AG04450 (cell line): ENCODE measurements around the gene PLEKHG3. TPM values are rescaled to one million over a fixed set of nuclear protein-coding genes. Genes with fewer than 3 reads are reported as not detected.

Experiments used
- CTCF ChIA-PET: fragments of 300-600, 350-600 bp; formaldehyde crosslinking; extraction: SDS; loops from one replicate; lab custom pipeline; 2022; ENCODE audit warnings: antibody characterized with exemption, inconsistent platforms; lab: Charles Lee
- POLR2A ChIA-PET: fragments of 350-600 bp; formaldehyde crosslinking; extraction: SDS; loops from one replicate; lab custom pipeline; 2021; ENCODE audit warnings: antibody characterized with exemption, inconsistent platforms; lab: Yijun Ruan, JAX
- DNase-seq: peaks from one replicate; pipeline ENCODE4 v3.0.0-alpha.2; 2011; ENCODE audit warnings: low read depth, low spot score
- H3K27ac ChIP-seq: one replicate; pipeline ENCODE4 v1.5.1; 2012; ENCODE audit warnings: low read depth, low read length, control low read depth
- H3K27me3 ChIP-seq: one replicate; pipeline ENCODE4 v1.6.0; 2012; ENCODE audit warnings: low read length; ENCODE audit not compliant: control insufficient read depth, insufficient read depth
- H3K4me3 ChIP-seq: 2 replicates; pipeline ENCODE4 v1.5.1; 2011; ENCODE audit warnings: mild to moderate bottlenecking, low read depth, low read length, control low read depth
- H3K9me3 ChIP-seq: 2 replicates; pipeline ENCODE4 v1.5.1; 2012; ENCODE audit warnings: low read length; ENCODE audit not compliant: control insufficient read depth, insufficient read depth
- polyA plus RNA-seq: library from polyadenylated mRNA; depleted of rRNA; stranded (reverse); fragments of >200 nt; gene quantifications from 2 replicates; pipeline ENCODE4 v1.2.3, GENCODE V29; 2011
- TF ChIP-seq, protein P1 (sequence below): IDR thresholded peaks from 2 replicates; pipeline ENCODE4 v1.5.1; 2011; ENCODE audit warnings: low read depth, low read length, control low read depth, inconsistent platforms

The PLEKHG3 gene
- polyA plus RNA-seq, 1 experiment: 6.6 TPM

- H3K4me3 ChIP-seq: no peak overlapping the region
- DNase-seq: no peak
- POLR2A ChIA-PET: no interaction called here
- H3K27me3 ChIP-seq: no peaks in the 10 kb centered on the region
- H3K9me3 ChIP-seq: peaks cover 7% of the 10 kb centered on the region; the same call in 1 of the 2 replicates
- TF ChIP-seq, protein P1, sequence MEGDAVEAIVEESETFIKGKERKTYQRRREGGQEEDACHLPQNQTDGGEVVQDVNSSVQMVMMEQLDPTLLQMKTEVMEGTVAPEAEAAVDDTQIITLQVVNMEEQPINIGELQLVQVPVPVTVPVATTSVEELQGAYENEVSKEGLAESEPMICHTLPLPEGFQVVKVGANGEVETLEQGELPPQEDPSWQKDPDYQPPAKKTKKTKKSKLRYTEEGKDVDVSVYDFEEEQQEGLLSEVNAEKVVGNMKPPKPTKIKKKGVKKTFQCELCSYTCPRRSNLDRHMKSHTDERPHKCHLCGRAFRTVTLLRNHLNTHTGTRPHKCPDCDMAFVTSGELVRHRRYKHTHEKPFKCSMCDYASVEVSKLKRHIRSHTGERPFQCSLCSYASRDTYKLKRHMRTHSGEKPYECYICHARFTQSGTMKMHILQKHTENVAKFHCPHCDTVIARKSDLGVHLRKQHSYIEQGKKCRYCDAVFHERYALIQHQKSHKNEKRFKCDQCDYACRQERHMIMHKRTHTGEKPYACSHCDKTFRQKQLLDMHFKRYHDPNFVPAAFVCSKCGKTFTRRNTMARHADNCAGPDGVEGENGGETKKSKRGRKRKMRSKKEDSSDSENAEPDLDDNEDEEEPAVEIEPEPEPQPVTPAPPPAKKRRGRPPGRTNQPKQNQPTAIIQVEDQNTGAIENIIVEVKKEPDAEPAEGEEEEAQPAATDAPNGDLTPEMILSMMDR: no peak
- H3K27ac ChIP-seq: no peak overlapping the region
- CTCF ChIA-PET: interaction anchor here (0.6 kb wide), 1 partner anchor 149 kb away, joined by 4 read pairs; no protein-coding TSS in a partner anchor
Observed at GRCh38 chr14:64741200-64741599, 37.0 kb downstream of the PLEKHG3 start.

- Histone ChIP-seq H3K27ac (no peak overlapping the region), H3K9me3 (peaks cover 7% of the 10 kb centered on the region; the same call in 1 of the 2 replicates), H3K4me3 (no peak overlapping the region), H3K27me3 (no peaks in the 10 kb centered on the region)
- POLR2A ChIA-PET: no interaction called here
- no peak for DNase-seq
- TF ChIP-seq, protein P1: no peak
- CTCF ChIA-PET: no interaction called here
Observed at GRCh38 chr14:64741961-64742360, 37.7 kb downstream of the PLEKHG3 start.

GRCh38 chr14:64743061-64743460, 38.8 kb downstream of the PLEKHG3 start:
- ChIA-PET CTCF (no interaction called here), POLR2A (interaction anchor here (0.6 kb wide), 1 partner anchor 111 kb away, joined by 4 read pairs; no protein-coding TSS in a partner anchor)
- Histone ChIP-seq H3K4me3 (no peak overlapping the region), H3K27ac (no peak overlapping the region), H3K27me3 (no peaks in the 10 kb centered on the region), H3K9me3 (peaks cover 7% of the 10 kb centered on the region; the same call in 1 of the 2 replicates)
- DNase-seq: no peak
- TF ChIP-seq, protein P1: no peak

DNA sequence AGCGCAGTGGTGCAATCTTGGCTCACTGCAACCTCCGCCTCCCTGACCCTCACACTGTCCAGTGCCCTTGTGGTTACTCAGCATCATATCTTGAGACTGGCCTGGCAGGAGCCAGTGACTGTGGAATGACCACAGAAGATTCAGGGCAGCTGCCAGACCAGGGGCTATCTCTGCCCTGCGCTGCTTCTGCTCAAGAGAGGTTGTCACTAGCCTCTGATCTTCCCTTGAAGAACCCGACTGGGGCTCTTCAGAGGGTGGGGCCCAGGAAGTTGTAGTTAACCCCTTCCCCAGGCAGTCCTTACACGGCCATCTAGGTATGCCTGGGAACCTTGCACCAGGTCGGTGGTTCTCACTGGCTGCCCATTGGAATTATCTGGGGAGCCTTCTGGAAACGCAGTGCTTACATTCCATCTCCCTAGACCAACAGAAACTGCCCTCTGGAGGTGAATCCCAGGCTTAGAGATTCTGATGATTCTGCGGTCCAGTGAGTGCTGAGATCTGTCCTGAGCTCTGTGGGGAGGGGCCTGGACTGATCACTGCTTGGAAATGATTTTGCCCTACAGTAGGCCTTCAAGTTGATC, 41.4 kb downstream of the PLEKHG3 start:
- Histone ChIP-seq H3K4me3 (no peak overlapping the region), H3K9me3 (peaks cover 7% of the 10 kb centered on the region; the same call in 1 of the 2 replicates), H3K27me3 (no peaks in the 10 kb centered on the region), H3K27ac (no peak overlapping the region)
- TF ChIP-seq, protein P1: peak; percentile 37
- CTCF ChIA-PET: interaction anchor here (0.6 to 1.5 kb wide), 3 partner anchors 25 to 146 kb away, joined by 3 to 5 read pairs (median 5); no protein-coding TSS in a partner anchor
- POLR2A ChIA-PET: no interaction called here
- no peak for DNase-seq
